ENCODE data around the gene AHDC1. TPM values are rescaled to one million over a fixed set of nuclear protein-coding genes. Genes with fewer than 3 reads are reported as not detected.

The AHDC1 gene
- polyA plus RNA-seq, 2 of the 4 experiments (the other 2 are of a cell fraction): 1.3 to 11.5 TPM

- ATAC-seq (no peak), FAIRE-seq (no peak), DNase-seq (ENCODE audit: low read depth in 1 of 2, low spot score in 1 of 2) (no peak)
- POLR2A ChIA-PET: no interaction called here
- WGBS (ENCODE audit: missing lambda C conversion rate): 78% methylated on average over 12 of the region's 14 CpGs
- Histone ChIP-seq H3K27ac (peak overlapping the region; percentile 61 to 72; a peak in 5 of 6 replicates), H3K4me1 (peaks cover 94% of the 10 kb centered on the region), H3K9me3 (no peaks in the 10 kb centered on the region), H3K4me2 (peak overlapping the region; percentile 85; the same call in 1 of the 3 replicates), H3K4me3 (no peak overlapping the region)
- CTCF ChIA-PET: interaction anchor here (1.0 to 18.5 kb wide), 10 partner anchors 11 to 174 kb away, joined by 3 to 314 read pairs (median 4); partner anchors contain the start of gene AHDC1
- TF ChIP-seq MAX (IDR thresholded peaks at IDR 0.05) (no peak), JUN (IDR thresholded peaks at IDR 0.05) (no peak), RFX5 (IDR thresholded peaks at IDR 0.05) (no peak), HMGXB4 (CRISPR knock-in tag; IDR thresholded peaks at IDR 0.05; ENCODE audit: borderline replicate concordance) (no peak), HES2 (IDR thresholded peaks at IDR 0.05) (no peak), HOXA7 (CRISPR knock-in tag; IDR thresholded peaks at IDR 0.05) (no peak), NR3C1 (IDR thresholded peaks at IDR 0.05) (no peak), CBX8 (IDR thresholded peaks at IDR 0.05) (no peak), MAFK (IDR thresholded peaks at IDR 0.05; ENCODE audit: partially characterized antibody) (no peak), CHD4 (IDR thresholded peaks at IDR 0.05; ENCODE audit: borderline replicate concordance) (no peak)
These were observed 34.2 kb downstream of the AHDC1 start for GRCh38 chr1:27569506-27570291.

GRCh38 chr1:27569088-27569460 lies 34.9 kb downstream of the AHDC1 start:
- ChIA-PET CTCF (interaction anchor here (0.6 to 18.5 kb wide), 22 partner anchors 7 to 174 kb away, joined by 3 to 314 read pairs (median 4); partner anchors contain the start of gene AHDC1), POLR2A (no interaction called here)
- 100% methylated on average over 3 of the region's 3 CpGs for WGBS (ENCODE audit: missing lambda C conversion rate)
- Histone ChIP-seq H3K4me3 (peak overlapping the region; percentile 44; the same call in 2 of the 3 replicates), H3K4me1 (peaks cover 94% of the 10 kb centered on the region), H3K4me2 (peak overlapping the region; percentile 85), H3K9me3 (no peaks in the 10 kb centered on the region), H3K27ac (peak overlapping the region; percentile 72 to 82)
- TF ChIP-seq HDAC2 (IDR thresholded peaks at IDR 0.05) (no peak), JUNB (IDR thresholded peaks at IDR 0.05) (no peak), E2F6 (IDR thresholded peaks at IDR 0.05; ENCODE audit: borderline replicate concordance, low read depth) (no peak), RCOR1 (IDR thresholded peaks at IDR 0.05; ENCODE audit: low read depth, low read length) (no peak), ZNF302 (CRISPR knock-in tag; IDR thresholded peaks at IDR 0.05) (no peak), USF2 (IDR thresholded peaks at IDR 0.05) (no peak), CHD4 (IDR thresholded peaks at IDR 0.05; ENCODE audit: borderline replicate concordance) (no peak), TFCP2L1 (CRISPR knock-in tag; IDR thresholded peaks at IDR 0.05) (no peak), REST (IDR thresholded peaks at IDR 0.05) (no peak), FOXS1 (CRISPR knock-in tag; IDR thresholded peaks at IDR 0.05) (no peak), CHD2 (IDR thresholded peaks at IDR 0.05; ENCODE audit: low read length, partially characterized antibody) (no peak), TP53 (CRISPR knock-in tag; IDR thresholded peaks at IDR 0.05) (no peak), KDM5A (IDR thresholded peaks at IDR 0.05) (no peak), ELK1 (IDR thresholded peaks at IDR 0.05; ENCODE audit: low read depth, low read length) (no peak), HOXB5 (CRISPR knock-in tag; IDR thresholded peaks at IDR 0.05) (no peak), ZFP36 (IDR thresholded peaks at IDR 0.05; ENCODE audit: borderline replicate concordance, partially characterized antibody) (no peak)
- DNase-seq (ENCODE audit: low read depth in 1 of 2, low spot score in 1 of 2) (no peak), ATAC-seq (peak; percentile 12 to 15; a peak in 3 of 6 replicates), FAIRE-seq (no peak)

Measured in A549 (cell line).